RPMI8226 (cell line): ENCODE measurements around the gene AQP9.
A peak's percentile ranks its signal among the peaks of the same experiment; 100 is the strongest.
"Not testable (repeated sequence)": the region's sequence is repeated elsewhere in the genome, so short reads cannot be mapped to it uniquely, and the experiment has no call there.

ENCODE experiments used
- DNase-seq: peaks from one replicate; pipeline ENCODE4 v3.0.0-alpha.2; 2015

The AQP9 gene

DNA sequence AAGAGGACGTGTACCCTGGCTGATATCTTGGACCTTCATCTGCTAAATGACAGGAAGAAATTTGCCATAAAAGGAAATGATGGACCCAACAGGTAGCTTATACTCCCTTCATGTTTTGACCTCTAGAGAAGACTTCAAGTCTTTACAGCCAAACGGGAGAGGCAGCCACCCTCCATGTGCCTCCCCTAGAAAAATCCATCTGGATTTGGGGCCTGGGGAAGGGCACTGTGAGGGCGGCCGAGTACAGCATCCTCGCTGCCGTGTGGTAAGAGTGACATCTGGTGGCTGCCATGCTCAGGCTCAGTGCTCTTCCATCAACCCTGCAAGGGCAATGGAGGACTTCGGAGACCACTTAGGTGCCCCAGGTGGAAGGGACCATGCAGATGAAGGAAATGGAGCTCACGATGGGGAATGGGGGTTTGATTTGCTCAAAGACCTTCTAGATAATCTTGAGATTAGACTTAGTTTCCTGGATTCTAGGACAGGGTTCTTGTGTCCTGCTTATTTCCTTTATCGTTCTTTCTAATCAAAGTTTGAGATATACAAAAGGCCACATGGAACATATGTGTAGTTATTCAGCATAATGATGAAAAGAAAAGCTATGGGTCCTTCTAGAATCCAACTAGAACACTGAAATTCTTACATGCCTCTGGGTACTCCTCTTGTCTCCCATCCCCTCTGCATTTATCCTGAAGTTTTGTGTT, 44.4 kb downstream of the AQP9 start:
- DNase-seq = peak; percentile 46

GRCh38 chr15:58185439-58185838, 47.3 kb downstream of the AQP9 start:
- no peak for DNase-seq

- DNase-seq = no peak
Measured at GRCh38 chr15:58189148-58189811, 51.1 kb downstream of the AQP9 start.

DNA sequence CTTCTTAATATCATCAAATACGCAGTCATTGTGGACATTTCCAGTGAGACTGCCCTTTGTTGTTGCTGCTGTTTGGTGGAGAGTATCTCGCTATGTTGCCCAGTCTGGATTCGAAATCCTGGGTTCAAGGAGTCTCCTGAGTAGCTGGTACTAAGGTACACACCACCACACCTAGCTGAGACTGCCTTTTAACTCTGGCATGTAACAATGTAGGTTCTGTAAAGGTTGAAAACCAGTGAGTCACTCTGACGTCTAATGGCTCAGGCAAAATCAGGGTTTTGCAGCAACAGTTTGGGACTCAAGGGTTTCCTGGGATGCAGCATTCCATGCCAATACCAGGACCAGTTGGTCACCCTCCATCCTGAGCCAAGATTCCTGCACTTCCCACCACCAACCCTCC, 52.2 kb downstream of the AQP9 start:
- no peak for DNase-seq

DNA sequence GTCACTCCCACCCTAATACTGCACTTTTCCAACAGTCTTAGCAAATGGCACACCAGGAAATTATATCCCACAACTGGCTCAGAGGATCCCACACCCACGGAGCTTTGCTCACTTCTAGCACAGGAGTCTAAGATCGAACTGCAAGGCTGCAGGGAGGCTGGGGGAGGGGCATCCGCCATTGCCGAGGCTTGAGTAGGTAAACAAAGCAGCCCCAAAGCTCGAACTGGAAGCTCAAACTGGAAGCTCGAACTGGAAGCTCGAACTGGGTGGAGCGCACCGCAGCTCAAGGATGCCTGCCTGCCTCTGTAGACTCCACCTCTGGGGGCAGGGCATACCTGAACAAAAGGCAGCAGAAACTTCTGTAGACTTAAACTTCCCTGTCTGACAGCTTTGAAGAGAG, 55.5 kb downstream of the AQP9 start:
- peak; percentile 35 for DNase-seq

GRCh38 chr15:58200739-58201138, 62.6 kb downstream of the AQP9 start:
- DNase-seq = no peak

DNA sequence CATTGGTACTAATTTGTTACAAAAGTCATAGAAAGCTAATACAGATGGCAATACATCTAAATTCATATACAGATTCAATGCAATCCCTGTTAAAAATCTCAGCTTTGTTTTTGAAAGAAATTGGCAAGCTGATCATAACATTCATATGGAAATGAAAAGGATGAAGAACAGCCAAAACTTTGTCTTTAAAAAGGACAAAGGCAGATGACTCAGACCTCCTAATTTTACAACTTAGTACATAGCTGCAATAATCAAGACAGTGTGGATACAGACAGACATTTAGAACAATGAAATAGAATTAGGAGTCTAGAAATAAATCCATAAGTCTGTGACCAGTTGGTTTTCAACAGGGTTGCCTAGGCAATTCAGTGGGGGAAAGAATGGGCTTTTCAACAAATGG, 63.3 kb downstream of the AQP9 start:
- DNase-seq = no peak

DNA sequence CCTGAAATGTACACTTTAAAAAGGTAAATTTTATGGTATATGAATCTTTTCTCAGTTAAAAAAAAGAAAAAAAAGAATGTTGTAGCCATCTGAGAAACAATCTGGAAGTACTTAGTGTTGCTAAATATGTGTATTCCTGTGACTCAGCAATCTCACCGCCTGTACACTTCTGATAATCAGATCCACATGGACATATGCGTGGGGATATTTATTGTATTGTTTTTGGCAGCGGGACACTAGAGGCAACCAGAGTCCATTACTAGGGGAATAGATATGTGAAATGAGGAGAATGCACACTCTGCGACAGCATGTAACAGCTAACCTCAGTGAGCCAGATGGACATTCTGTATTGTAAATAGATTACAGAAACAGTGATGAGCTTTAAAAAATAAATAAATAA, 65.4 kb downstream of the AQP9 start:
- no peak for DNase-seq

- no peak for DNase-seq
Measured at GRCh38 chr15:58206151-58206550, 68.0 kb downstream of the AQP9 start.

DNA sequence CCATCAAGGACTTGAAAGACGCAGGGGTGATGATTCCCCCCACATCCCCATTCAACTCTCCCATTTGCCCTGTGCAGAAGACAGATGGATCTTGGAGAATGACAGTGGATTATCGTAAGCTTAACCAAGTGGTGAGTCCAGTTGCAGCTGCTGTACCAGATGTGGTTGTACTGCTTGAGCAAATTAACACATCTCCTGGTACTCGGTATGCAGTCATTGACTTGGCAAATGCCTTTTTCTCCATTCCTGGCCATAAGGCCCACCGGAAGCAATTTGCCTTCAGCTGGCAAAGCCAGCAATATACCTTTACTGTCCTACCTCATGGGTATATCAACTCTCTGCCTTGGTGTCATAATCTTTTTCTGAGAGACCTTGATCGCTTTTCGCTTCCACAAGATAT, 70.0 kb downstream of the AQP9 start:
- not testable (repeated sequence) for DNase-seq

- not testable (repeated sequence) for DNase-seq
Measured at GRCh38 chr15:58209007-58209481, 70.9 kb downstream of the AQP9 start.

DNA sequence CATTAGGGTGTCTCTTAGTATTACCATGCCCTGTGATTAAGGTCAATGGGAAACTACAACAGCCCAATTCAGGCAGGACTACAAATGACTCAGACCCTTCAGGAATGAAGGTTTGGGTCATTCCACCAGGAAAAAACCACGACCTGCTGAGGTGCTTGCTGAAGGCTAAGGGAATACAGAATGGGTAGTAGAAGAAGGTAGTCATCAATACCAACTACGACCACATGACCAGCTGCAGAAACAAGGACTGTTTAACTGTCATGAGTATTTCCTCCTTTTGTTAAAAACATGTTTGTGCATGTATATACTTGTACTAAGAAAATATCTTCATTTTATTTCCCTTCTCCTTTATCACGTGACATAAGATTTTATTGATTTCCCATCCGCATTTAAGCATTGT, 71.8 kb downstream of the AQP9 start:
- DNase-seq = not testable (repeated sequence)

GRCh38 chr15:58212909-58213526, 74.8 kb downstream of the AQP9 start:
- peak; percentile 64 for DNase-seq

- DNase-seq = no peak
Measured at GRCh38 chr15:58213587-58214338, 75.6 kb downstream of the AQP9 start.

- no peak for DNase-seq
Measured at GRCh38 chr15:58214591-58215340, 76.6 kb downstream of the AQP9 start.

DNA sequence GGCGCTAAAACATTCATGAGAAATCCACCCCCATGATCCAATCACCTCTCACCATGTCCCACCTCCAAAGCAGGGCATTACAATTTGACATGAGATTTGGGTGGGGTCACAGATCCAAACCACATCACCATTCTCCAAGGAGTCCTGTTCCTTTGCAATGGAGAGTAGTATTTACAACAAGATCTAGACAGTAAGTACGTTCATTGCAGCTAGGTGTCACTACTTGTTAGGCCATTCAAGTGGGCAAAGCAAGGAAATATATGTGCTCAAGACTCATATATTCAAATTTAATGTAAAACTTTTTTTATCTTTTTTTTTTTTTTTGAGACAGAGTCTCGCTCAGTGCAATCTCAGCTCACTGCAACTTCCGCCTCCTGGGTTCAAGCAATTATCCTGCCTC, 79.3 kb downstream of the AQP9 start:
- DNase-seq = no peak

DNA sequence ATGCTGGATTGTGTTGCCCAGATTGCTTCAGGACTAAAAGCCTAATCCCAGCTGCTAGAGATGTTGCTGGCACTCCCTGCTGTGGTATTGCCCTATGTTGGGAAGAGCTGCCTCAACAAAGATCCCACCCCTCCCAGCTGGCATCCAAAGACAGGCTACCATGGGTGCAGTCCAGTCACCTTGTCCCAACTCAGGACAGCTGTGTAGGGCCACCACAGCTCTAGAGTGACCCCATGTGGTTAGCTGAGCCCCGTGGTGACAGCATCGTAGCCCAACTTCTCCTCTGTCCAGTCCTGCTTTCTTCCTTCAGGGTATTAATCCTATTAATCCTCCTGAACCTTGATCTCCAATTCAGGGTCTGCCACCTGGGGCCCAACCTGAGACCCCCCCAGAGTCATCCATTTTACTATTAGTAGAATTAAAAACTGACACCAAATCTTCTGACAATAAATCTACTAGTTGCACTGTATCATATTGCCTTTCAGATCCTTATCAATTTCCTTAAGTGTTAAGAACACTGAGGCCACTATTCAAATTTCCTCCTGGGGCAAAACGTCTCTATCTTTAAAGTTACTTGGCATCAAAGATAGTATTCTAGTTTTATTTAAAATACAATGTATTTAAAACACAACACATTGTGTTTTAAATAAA, 83.5 kb downstream of the AQP9 start:
- peak; percentile 39 for DNase-seq

DNA sequence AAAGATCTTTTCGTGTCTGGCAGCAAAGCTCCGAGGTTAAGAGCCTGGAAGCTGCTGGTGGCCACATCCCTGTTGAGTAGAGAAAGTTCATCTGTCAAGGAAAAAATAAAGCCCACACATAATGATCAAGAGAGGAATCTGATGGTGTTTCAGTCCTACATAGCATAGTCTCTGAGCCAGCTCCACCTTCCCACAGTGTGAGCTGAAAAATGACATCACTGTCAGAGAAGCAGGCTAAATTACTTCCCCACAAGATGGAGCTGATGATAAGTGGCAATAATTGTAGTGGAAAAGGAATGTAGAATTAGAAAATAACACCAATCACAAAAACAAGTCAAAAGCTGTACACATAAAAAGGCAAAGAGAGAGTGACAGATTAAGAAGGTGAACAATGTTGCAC, 84.5 kb downstream of the AQP9 start:
- no peak for DNase-seq

DNA sequence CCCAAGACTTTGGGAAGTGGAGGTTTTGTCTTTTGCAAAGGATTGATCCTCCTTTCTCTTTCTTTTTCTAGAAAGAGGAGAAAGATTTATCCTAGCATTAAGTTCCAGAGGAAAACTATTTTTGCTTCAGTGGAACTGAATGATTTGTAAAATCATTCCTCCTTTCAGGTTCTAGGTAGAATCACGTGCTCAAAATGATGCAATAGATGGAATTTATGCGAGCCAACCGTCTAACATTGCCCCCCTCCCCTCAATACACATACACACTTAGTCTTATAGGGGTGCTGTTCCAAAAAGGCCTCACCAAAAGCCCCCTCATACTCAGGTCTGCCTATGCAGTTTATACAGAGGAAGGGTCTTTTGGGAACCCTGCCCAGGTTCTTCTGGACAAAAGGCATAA, 85.3 kb downstream of the AQP9 start:
- no peak for DNase-seq

- DNase-seq = no peak
Measured at GRCh38 chr15:58224068-58224467, 85.9 kb downstream of the AQP9 start.

DNA sequence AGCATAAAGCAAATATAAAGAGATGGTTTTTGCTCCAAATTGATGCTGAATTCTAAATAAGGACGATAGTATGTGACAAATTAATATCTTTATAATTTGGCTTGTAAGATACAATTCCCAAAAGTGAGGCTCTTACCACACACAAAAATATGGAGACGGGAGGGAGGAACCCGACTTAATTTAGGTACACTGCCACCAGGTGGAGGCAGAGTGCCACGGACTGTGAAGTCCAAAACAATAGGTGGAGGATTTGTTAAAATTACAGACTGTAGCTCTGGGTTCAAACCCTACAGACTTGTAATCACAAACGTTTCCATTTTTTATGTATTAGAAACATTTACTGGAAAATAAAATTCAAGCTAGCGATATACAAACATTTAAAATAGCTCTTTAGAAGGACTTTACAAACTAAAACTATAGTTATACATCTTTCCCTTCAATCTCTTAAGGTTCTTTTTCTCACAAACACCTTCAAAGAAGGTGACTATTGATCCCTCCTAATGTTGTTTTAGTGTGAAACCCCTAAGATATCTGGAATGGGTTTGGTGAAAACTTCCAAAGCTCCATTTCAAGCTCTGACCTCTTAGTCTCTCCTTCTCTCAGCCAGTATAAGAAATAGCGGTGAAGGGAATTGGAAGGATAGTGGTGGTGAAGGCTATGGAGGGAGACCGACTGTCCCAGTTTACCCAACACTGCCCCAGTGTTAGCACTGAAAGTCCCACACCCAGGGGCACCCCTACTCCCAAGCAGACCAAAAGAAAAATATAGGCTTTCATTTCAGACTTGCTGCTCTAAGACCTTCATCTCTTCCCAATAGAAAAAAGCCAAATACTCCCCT, 89.7 kb downstream of the AQP9 start:
- peak; percentile 84 for DNase-seq
